NCI-H128 (cell line): ENCODE results near the gene FBLN1.

Experiments used
- DNase-seq: peaks from one replicate; lab custom pipeline; 2025; ENCODE audit not compliant: unreplicated experiment; lab: John Stamatoyannopoulos, UW

Gene FBLN1

DNA sequence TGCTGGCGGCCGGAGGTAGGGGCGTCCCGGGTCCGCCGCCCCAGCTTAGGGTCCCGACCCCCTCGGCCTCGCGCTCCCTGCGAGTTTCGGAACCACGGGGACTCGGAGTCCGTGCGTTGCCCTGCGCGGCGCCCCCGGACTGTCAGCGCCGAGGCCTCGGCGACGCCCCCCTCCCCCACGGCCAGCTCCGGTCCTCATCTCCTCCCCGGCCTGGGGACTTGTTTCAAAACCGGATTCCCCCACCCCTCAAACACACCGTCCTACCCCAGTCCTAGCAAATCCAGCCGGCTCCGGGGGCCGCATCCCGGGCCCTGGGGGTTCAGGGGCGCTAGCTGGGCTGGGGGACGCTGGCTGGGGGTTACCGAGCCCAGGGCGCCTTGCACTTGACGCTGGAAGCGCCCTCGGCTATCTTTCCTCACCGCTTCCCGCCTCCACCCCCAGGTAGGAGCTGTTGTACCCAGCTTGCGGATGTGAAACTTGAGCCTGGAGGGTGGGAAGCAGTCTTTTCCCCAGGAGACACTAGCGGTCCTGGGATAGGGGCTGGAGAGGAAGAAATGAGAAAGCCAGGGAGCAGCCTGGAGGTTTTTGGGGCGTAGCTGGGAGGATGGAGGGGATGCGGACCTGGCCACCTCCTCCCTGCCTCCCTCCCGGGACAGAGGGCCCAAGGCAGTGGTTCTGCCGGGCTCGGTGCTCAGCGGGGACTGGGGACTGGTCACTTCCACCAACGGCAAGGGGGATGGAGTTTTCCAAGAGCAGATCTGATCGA, 550 bp downstream of the FBLN1 start:
- no peak for DNase-seq

GRCh38 chr22:45503816-45504372, 1.2 kb downstream of the FBLN1 start:
- DNase-seq, result no peak

DNA sequence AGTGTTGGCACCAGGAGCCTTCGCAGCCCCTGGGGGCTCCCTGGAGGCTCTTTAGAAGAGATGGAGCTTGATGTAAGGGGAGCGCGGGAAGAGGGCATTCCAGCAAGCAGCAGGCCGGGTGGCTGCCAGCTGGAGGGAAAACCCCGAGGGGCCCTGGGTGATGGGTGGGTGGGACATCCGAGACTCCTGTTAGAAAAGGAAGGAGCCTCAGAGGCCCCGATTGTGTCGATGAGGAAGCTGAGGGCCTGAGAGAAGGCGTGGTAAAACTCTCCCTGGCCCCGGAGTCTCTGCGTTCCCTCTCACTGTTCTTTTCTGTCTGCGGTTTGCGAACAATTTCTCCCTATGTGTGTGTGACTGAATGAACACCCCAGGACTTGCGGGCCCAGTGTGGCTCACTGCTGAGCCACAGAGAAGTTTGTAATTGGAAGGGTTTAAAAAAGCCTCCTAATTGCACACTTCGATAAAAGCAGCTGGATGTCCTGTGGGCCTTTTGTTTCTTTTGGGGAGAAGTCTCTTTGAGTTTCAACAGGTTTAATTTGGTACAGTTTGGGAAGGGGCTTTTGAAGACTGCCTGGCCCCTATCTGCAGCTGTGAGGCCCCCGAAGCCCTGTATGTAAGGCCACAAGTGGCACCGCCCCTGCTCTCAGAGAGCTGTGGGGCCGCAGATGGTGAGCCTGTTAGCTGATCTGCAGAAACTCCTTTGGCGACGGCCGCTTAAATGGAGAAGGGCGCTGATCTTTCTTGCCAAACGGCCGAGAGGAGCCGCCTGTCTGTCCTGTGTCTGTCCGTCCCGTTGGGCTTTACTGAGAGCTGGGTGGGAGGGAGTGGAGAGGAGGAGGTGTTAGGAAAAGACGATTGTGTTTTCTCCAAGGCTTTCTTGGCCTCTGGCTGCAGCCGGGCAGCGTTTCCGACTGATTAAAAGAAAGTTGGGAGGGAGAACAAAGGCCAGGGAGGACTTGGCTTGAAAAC, 2.0 kb downstream of the FBLN1 start:
- no peak for DNase-seq

DNA sequence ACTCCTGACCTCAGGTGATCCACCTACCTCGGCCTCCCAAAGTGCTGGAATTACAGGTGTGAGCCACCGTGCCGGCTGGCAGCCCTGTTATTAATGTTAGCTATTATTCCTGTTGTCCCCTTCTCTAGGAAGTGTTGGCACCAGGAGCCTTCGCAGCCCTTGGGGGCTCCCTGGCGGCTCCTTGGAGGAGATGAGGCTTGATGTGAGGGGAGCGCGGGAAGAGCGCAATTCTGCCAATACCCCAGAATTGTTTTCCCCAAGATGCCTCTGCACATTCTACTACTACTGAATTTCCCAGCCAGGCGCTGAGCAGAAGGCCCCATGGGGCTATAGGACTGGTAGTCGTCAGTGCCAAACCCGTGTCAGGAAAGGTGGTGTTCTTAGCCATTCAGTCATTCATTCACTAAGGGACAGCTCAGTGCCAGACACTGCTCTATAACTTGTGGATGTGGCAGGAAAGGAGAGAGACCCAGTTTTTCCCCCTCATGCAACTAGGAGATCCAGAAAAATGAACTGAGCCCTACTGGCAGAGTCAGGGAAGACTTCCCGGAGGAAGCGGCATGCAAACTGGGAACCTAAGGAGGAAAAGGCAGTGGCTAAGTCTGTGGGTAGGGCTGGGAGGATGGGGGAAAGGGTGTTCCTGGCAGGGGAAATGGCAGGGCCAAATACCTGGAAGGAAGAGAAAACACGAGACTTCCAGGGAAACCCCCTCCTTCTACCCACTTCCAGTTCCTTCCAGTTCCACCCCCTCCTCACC, 3.5 kb downstream of the FBLN1 start:
- DNase-seq, result no peak

GRCh38 chr22:45506816-45507360, 4.2 kb downstream of the FBLN1 start:
- DNase-seq, result no peak

DNA sequence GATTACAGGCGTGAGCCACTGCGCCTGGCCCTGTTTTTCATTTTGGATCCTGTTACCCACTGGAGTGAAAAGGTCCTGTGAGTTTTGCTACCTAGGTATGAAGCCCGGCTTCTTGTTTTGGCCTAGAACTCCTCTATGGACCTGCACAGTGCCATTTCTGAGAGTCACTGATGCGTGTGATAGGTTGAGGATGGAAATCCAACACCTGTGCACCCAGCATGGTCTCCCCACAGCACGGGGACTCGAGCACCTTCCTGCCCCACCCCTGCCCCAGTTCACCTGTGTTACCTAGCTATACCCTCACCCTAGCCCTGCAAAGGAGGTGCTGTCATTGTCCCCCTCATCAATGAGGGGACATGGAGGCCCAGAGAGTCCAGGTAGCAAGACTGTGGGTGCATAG, 5.1 kb downstream of the FBLN1 start:
- no peak for DNase-seq

- DNase-seq, result no peak
These were observed 6.1 kb downstream of the FBLN1 start for GRCh38 chr22:45508814-45509213.

DNA sequence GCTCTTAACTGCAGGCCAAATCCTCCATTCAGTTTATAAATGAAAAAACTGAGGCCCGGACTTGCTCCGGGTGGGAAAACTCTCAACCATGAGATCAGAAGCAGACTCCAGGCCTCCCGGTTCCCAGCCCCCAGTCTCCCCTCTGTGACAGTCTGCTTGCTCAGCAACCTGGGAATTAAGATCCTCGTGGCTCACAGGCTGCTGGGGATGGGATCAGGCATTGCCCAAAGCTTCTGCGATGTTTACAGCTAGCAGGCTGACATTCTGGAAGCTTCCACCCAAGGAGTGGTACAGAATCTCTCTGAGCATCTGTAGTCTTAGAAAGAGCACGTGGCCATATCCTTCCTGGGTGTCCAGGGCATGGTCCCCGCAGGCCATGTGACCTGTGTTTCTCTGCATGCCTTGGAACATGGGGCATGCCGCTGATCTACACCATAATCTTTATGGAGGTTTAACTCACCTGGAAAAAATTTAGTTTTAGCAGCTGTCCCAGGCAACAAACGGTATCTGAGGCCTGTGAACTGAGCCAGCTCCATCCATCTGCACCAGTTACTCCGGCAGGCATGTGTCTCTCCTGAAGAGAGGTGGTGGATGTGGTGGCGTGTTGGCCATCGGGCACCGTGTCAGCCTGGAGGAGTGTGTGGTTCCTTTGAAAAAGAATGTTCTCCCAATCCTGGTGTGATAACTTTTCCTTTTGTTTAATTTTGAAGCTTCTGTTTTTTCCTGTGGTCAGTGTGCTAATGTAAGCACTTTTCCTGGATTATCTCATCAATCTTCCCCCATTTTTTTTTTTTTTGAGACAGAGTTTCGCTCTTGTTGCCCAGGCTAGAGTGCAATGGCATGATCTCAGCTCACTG, 7.9 kb downstream of the FBLN1 start:
- DNase-seq, result no peak

DNA sequence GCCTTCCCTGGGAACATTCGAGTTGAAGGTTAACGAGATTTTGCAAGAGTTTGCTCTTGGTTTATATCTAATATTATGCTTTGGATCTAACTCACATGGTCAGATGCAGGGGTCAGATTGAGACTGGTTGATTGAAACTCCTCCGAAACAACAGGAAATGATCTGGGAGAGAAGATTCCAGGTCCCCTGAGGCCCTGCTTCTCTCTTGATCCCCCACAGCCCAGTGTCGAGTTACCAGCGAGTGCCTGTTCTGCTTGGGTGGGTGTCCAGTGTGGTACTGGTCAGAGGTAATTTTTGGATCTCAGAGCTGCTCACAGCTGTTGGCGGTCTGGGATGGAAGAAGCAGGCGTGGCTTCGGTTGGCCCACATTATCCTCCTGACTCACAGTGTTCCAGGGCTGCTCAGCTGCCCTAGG, 9.2 kb downstream of the FBLN1 start:
- no peak for DNase-seq

DNA sequence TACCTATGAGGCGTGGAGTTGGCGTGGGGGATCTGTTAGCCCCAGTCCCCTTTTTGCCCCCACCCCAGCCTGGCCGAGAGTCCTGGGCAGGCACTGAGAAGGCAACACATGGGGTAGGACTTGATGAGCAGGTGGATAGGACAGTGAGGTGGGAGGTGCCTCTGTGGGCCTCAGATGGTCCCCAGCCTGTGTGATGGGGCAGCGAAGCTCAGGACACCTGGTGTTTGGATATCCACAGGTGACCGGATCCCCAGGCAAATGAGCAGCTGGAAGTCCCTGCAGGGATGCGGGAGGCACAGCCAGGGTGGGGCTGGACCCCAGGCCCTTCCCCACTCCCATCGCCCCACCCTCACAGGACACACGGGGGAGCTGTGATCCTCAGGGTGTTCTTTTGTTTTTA, 9.7 kb downstream of the FBLN1 start:
- DNase-seq, result no peak

DNA sequence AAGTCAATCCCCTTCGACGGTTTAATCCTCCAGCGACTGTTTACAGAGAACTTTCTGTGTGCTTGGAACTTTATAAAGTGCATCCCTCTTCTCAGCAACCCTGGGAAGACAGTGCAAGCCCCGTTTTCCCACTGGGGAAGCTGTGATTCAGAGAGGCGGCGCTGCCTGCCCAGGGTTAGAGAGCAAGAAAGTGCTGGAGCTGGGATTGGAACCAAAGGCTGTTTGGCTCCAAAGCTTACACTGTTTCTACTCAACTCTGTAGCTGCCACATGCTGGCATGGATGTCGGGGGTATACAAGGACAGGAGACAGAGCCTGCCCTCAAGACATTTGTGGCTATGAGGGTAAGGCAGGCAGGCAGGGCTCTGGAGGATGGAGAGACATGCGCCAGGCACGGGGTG, 13.0 kb downstream of the FBLN1 start:
- DNase-seq, result no peak

DNA sequence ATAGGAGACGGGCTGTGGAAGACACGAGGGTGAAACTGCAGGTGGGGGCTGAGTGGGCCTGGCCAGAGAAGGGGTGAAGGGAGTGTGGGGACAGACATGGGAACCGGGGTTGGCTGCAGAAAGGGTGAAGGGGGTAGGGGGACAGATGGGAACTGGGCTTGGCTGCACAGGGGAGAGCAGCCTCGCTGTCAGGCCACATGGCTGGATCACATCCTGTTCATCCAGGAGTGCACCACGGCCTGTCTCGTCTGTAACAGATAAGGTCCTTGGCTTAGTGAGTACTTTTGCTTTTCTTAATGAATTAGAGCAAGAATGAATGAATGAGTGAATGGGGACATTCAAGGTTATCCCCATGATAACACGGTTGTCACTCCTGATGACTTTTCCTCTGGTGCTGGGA, 13.5 kb downstream of the FBLN1 start:
- no peak for DNase-seq

GRCh38 chr22:45516923-45517675, 14.4 kb downstream of the FBLN1 start:
- DNase-seq, result no peak

GRCh38 chr22:45518136-45518535, 15.5 kb downstream of the FBLN1 start:
- DNase-seq, result no peak

GRCh38 chr22:45518580-45518991, 15.9 kb downstream of the FBLN1 start:
- no peak for DNase-seq

DNA sequence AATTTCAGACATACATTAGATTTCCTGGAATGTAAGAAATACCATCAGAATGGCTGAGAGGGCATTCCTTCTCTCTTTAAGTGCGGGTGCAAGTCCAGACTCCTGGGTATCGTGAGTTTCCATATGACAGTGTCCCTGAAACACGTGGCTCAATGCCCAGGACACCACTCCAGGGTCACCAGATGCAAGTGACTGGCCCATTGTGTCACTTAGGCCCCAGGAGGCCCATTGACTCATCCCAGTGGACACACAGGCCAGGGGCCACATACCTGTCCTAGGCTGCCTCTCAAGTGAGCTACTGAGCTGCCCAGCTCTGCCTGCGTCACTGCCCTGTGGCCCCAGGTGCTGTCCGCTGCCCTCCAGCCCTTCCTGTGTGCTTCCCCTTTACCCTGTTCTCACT, 18.5 kb downstream of the FBLN1 start:
- DNase-seq, result no peak

- no peak for DNase-seq
These were observed 19.8 kb downstream of the FBLN1 start for GRCh38 chr22:45522462-45522861.

DNA sequence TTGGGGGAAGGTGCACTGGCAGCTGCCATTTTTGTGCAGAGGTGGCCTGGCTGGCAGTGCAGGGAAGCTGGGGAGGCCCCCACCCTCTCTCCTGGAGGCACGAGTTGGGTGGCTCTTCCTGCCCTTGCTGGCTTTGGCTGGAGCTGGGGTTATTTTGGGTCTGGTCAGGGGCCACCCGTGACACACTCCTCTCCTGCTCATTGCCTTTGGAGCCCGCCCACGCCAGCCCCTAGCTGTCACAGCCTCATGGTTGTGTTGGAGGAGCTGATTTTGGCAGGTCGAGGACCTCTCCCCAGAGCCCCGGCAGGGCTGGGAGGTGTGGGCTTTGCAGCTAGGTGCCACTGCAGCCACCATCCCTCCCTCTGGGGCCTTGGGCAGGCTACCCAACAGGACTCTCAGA, 21.5 kb downstream of the FBLN1 start:
- DNase-seq, result no peak

DNA sequence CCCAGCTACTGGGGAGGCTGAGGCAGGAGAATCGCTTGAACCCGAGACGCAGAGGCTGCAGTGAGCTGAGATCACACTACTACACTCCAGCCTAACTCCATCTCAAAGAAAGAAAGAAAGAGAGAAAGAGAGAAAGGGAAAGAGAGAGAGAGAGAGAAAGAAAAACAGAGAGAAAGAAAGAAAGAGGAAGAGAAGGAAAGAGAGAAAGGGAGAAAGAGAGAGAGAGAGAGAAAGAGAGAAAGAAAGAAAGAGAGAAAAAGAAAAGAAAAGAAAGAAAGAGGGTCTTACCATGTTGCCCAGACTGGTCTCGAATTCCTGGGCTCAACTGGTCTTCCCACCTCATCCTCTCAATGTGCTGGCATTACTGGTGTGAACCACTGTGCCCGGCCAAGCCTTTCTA, 22.3 kb downstream of the FBLN1 start:
- DNase-seq, result no peak
